Mucosa of descending colon (tissue), 3 donors: ENCODE data around the gene OR51I1. TPM values are rescaled to one million over a fixed set of nuclear protein-coding genes. Genes with fewer than 3 reads are reported as not detected.

Source experiments
- ATAC-seq: fragments of 200-7000 bp; cut with Tn5 transposase; one replicate; pipeline ENCODE4 v1.9.1; 2020; ENCODE audit warnings: mild to moderate bottlenecking, moderate library complexity
- DNase-seq, 3 donors: peaks; one replicate each; pipeline ENCODE4 v3.0.0-alpha.2; 2020
- H3K36me3 ChIP-seq: fragments of 200-600 bp; one replicate; pipeline ENCODE4 v1.8.0; 2021; ENCODE audit warnings: low read depth, mild to moderate bottlenecking
- H3K4me1 ChIP-seq: fragments of 200-600 bp; one replicate; pipeline ENCODE4 v1.8.0; 2021; ENCODE audit warnings: low read depth, mild to moderate bottlenecking
- H3K4me3 ChIP-seq: fragments of 200-600 bp; one replicate; pipeline ENCODE4 v1.8.0; 2021; ENCODE audit warnings: mild to moderate bottlenecking
- H3K9me3 ChIP-seq: fragments of 200-600 bp; one replicate; pipeline ENCODE4 v1.8.0; 2021; ENCODE audit warnings: mild to moderate bottlenecking
- intact Hi-C, 2 donors: fragments of 100-400 bp; cut with DNase I in 1 of 2; cut with micrococcal nuclease in 1 of 2; formaldehyde crosslinking; loops; one replicate each; pipeline versions ENCODE4 v1.11.0 to v1.11.1; 2022; cut with DNase I, micrococcal nuclease
- total RNA-seq, 3 donors: library from RNA; stranded (reverse); fragmentation: NEBNext Ultra II Directional in 2 of 3; extraction: Animal tissue kit (Norgen Biotek cat#: 25700) in 2 of 3; gene quantifications; one replicate each; pipeline versions ENCODE4 v1.2.1 to v1.2.4, GENCODE V29; 2021 to 2023
- TF ChIP-seq, protein P1 (sequence below): fragments of 200-600 bp; IDR thresholded peaks from one replicate; pipeline ENCODE4 v1.8.0; 2022; ENCODE audit warnings: antibody characterized with exemption, mild to moderate bottlenecking
- donor health status: DM: no; HTN: no; CAD: no; lungs with moderate emphysema.
- donor health status: DM: no; HTN: no; CAD: no.
- donor health status: DM: no; HTN: yes; CAD: no.

OR51I1 gene
- total RNA-seq, 3 donors from 2014 or later: not detected

- H3K36me3 ChIP-seq: no peaks in the 10 kb centered on the region
- no peak for DNase-seq
- ATAC-seq: no peak
- TF ChIP-seq, protein P1, sequence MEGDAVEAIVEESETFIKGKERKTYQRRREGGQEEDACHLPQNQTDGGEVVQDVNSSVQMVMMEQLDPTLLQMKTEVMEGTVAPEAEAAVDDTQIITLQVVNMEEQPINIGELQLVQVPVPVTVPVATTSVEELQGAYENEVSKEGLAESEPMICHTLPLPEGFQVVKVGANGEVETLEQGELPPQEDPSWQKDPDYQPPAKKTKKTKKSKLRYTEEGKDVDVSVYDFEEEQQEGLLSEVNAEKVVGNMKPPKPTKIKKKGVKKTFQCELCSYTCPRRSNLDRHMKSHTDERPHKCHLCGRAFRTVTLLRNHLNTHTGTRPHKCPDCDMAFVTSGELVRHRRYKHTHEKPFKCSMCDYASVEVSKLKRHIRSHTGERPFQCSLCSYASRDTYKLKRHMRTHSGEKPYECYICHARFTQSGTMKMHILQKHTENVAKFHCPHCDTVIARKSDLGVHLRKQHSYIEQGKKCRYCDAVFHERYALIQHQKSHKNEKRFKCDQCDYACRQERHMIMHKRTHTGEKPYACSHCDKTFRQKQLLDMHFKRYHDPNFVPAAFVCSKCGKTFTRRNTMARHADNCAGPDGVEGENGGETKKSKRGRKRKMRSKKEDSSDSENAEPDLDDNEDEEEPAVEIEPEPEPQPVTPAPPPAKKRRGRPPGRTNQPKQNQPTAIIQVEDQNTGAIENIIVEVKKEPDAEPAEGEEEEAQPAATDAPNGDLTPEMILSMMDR: no peak
- H3K9me3 ChIP-seq: no peaks in the 10 kb centered on the region
- no peaks in the 10 kb centered on the region for H3K4me1 ChIP-seq
- H3K4me3 ChIP-seq: no peak overlapping the region
- intact Hi-C loops: no loop called here
These were observed 8.1 kb upstream of the OR51I1 start for GRCh38 chr11:5449432-5449831.

DNA sequence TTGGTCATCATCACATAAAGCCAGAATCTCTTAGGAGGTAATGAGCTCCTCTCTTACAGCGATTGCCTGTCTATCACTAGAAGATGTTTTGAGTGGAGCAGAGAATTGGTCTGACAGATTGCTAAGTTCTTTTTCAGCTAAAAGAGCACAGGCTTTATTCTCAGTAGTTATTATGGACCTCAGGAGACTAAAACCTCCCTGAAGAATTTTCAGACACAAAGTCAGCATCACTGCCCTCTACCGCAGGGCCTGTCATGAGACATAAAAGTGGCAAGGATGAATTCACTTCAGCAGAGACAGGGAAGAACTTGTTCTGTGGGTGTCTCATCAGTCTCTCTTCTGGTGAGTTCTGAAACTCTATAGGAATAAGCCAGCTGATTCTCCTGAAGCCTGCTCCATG, 7.7 kb upstream of the OR51I1 start, which contains the start of gene OR51I2:
OR51I2 (plus strand) TSS at position 301 of the 400 bp plus-strand sequence. CDS start 4,166 bp downstream, outside the sequence.
- Histone ChIP-seq H3K9me3 (no peaks in the 10 kb centered on the region), H3K4me1 (no peaks in the 10 kb centered on the region), H3K36me3 (no peaks in the 10 kb centered on the region), H3K4me3 (no peak within 1 kb of the TSS)
- no peak for ATAC-seq
- no peak for DNase-seq
- TF ChIP-seq, protein P1: no peak
- intact Hi-C loops: no loop called here

- TF ChIP-seq, protein P1: no peak
- Histone ChIP-seq H3K4me3 (no peak overlapping the region), H3K4me1 (no peaks in the 10 kb centered on the region), H3K9me3 (no peaks in the 10 kb centered on the region), H3K36me3 (no peaks in the 10 kb centered on the region)
- ATAC-seq (no peak), DNase-seq (no peak)
- intact Hi-C loops: no loop called here
These were observed 2.6 kb upstream of the OR51I1 start for GRCh38 chr11:5443835-5444393.

GRCh38 chr11:5423131-5423530, 18.2 kb downstream of the OR51I1 start:
- H3K36me3 ChIP-seq: no peaks in the 10 kb centered on the region
- TF ChIP-seq, protein P1: no peak
- DNase-seq (no peak), ATAC-seq (no peak)
- H3K4me3 ChIP-seq: no peak overlapping the region
- intact Hi-C loops: no loop called here
- no peaks in the 10 kb centered on the region for H3K4me1 ChIP-seq
- H3K9me3 ChIP-seq: no peaks in the 10 kb centered on the region

DNA sequence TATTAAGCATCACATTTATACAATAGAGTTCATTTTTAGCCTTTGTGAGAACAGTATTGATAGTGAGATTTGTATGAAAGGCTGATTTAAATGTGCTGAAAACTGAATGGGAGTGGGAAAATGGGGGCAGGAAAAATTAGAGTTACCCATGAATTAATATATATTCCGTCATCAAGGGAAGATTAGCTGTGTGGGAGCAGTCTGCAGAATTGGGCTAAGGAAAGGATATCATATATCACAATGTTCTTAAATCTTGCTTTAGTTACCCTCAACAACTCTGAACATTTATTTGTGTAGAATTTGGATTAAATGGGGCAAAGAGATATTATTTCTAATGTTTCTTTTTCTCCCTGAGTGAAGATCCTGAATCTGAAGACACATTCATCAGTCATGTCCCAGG, 19.5 kb downstream of the OR51I1 start, which contains the start of gene OR51Q1:
OR51Q1 (plus strand) TSS at position 301 of the 400 bp plus-strand sequence; CDS start at position 391, 90 bp downstream.
- Histone ChIP-seq H3K4me3 (no peak within 1 kb of the TSS), H3K4me1 (no peaks in the 10 kb centered on the region), H3K36me3 (no peaks in the 10 kb centered on the region), H3K9me3 (no peaks in the 10 kb centered on the region)
- intact Hi-C loops: no loop called here
- ATAC-seq (no peak), DNase-seq (no peak)
- TF ChIP-seq, protein P1: no peak
